ENCODE measurements around the gene RANBP9. TPM values are rescaled to one million over a fixed set of nuclear protein-coding genes. Genes with fewer than 3 reads are reported as not detected.
A peak's percentile ranks its signal among the peaks of the same experiment; 100 is the strongest.

RANBP9 gene
- polyA plus RNA-seq, 3 donors = 1.8 to 26.1 (median 2.0) TPM

GRCh38 chr6:13667655-13668054 is 44.0 kb downstream of the RANBP9 start:
- H2AFZ ChIP-seq (ENCODE audit: insufficient read depth, low read depth, low read length, poor library complexity, severe bottlenecking) = no peak overlapping the region
- no peak overlapping the region for H3K27ac ChIP-seq (ENCODE audit: low read depth in 1 of 2, low read length in 2 of 2)
- intact Hi-C loops (cut with micrococcal nuclease) = loop anchor here in 1 of 2 donors (5.0 to 10.0 kb wide), 2 partner anchors 47 to 50 kb away; partner anchors contain the start of genes NOL7 and RANBP9
- WGBS (ENCODE audit: insufficient coverage) = no CpG with 5 or more reads among the region's 2 CpGs
- Mint-ChIP-seq H3K4me3 (no peak overlapping the region), H3K4me1 (peaks cover 74% of the 10 kb centered on the region), H3K27me3 (ENCODE audit: low read depth in 3 of 3) (peaks cover 0 to 2% (median 0%) of the 10 kb centered on the region in 3 donors), H3K9me3 (no peaks in the 10 kb centered on the region), H3K27ac (peak overlapping the region in 1 of 7 donors; percentile 26), H3K36me3 (peaks cover 0 to 2% of the 10 kb centered on the region in 2 donors)
- H3K4me3 ChIP-seq (replicated peaks in 1 of 3; ENCODE audit: low read depth in 2 of 3, low read length in 3 of 3) = no peak overlapping the region
- peaks cover 98% of the 10 kb centered on the region for H4K20me1 ChIP-seq (ENCODE audit: insufficient read depth, low read length)
- no peaks in the 10 kb centered on the region for H3K27me3 ChIP-seq (ENCODE audit: control insufficient read depth in 2 of 2, insufficient read depth in 2 of 2, low read length in 2 of 2)
- peaks cover 99% of the 10 kb centered on the region for H3K79me2 ChIP-seq (ENCODE audit: insufficient read depth, low read length)
- H3K4me2 ChIP-seq (replicated peaks; ENCODE audit: extremely low read depth, low read length, poor library complexity, severe bottlenecking) = no peak overlapping the region
- no peak for DNase-seq
- TF ChIP-seq CTCF (IDR thresholded peaks at IDR 0.05) = no peak
- H3K36me3 ChIP-seq (replicated peaks in 1 of 2; ENCODE audit: control insufficient read depth in 1 of 2, insufficient read depth in 2 of 2, low read length in 2 of 2) = no peaks in the 10 kb centered on the region
- no peaks in the 10 kb centered on the region for H3K9me3 ChIP-seq (replicated peaks in 1 of 2; ENCODE audit: control insufficient read depth in 1 of 2, insufficient read depth in 1 of 2, low read length in 2 of 2)
- no peak overlapping the region for H3K9ac ChIP-seq (ENCODE audit: insufficient read depth, low read length, poor library complexity, severe bottlenecking)
- H3K4me1 ChIP-seq (ENCODE audit: control insufficient read depth in 1 of 2, insufficient read depth in 2 of 2, low read length in 2 of 2) = peaks cover 20 to 36% of the 10 kb centered on the region in 2 donors

GRCh38 chr6:13666194-13667105 is 45.2 kb downstream of the RANBP9 start:
- Histone ChIP-seq H3K9ac (ENCODE audit: insufficient read depth, low read length, poor library complexity, severe bottlenecking) (no peak overlapping the region), H3K27ac (ENCODE audit: low read depth in 1 of 2, low read length in 2 of 2) (peak overlapping the region in 1 of 2 donors; percentile 45), H3K36me3 (replicated peaks in 1 of 2; ENCODE audit: control insufficient read depth in 1 of 2, insufficient read depth in 2 of 2, low read length in 2 of 2) (no peaks in the 10 kb centered on the region), H2AFZ (ENCODE audit: insufficient read depth, low read depth, low read length, poor library complexity, severe bottlenecking) (no peak overlapping the region), H3K79me2 (ENCODE audit: insufficient read depth, low read length) (peaks cover 100% of the 10 kb centered on the region), H3K4me3 (replicated peaks in 1 of 3; ENCODE audit: low read depth in 2 of 3, low read length in 3 of 3) (no peak overlapping the region), H3K9me3 (replicated peaks in 1 of 2; ENCODE audit: control insufficient read depth in 1 of 2, insufficient read depth in 1 of 2, low read length in 2 of 2) (no peaks in the 10 kb centered on the region), H3K4me2 (replicated peaks; ENCODE audit: extremely low read depth, low read length, poor library complexity, severe bottlenecking) (no peak overlapping the region), H4K20me1 (ENCODE audit: insufficient read depth, low read length) (peaks cover 98% of the 10 kb centered on the region), H3K27me3 (ENCODE audit: control insufficient read depth in 2 of 2, insufficient read depth in 2 of 2, low read length in 2 of 2) (no peaks in the 10 kb centered on the region), H3K4me1 (ENCODE audit: control insufficient read depth in 1 of 2, insufficient read depth in 2 of 2, low read length in 2 of 2) (peaks cover 14 to 26% of the 10 kb centered on the region in 2 donors)
- TF ChIP-seq CTCF (IDR thresholded peaks at IDR 0.05) = no peak
- no peak overlapping the region for H3K4me3 Mint-ChIP-seq
- no peaks in the 10 kb centered on the region for H3K9me3 Mint-ChIP-seq
- no CpG with 5 or more reads among the region's 8 CpGs for WGBS (ENCODE audit: insufficient coverage)
- DNase-seq = peak in 2 of 3 donors; percentile 18 to 21
- peak overlapping the region in 3 of 7 donors; percentile 24 to 55 (median 27) for H3K27ac Mint-ChIP-seq
- peaks cover 0 to 2% (median 0%) of the 10 kb centered on the region in 3 donors for H3K27me3 Mint-ChIP-seq (ENCODE audit: low read depth in 3 of 3)
- H3K36me3 Mint-ChIP-seq = peaks cover 0 to 2% of the 10 kb centered on the region in 2 donors
- intact Hi-C loops (cut with micrococcal nuclease) = loop anchor here in 1 of 2 donors (5.0 to 10.0 kb wide), 2 partner anchors 48 to 49 kb away; partner anchors contain the start of genes NOL7 and RANBP9
- H3K4me1 Mint-ChIP-seq = peaks cover 66% of the 10 kb centered on the region

All from CD14-positive monocyte (primary cell).